ENCODE results near the gene ANKRD36C.
"Not testable (repeated sequence)": the region's sequence is repeated elsewhere in the genome, so short reads cannot be mapped to it uniquely, and the experiment has no call there.

DNA sequence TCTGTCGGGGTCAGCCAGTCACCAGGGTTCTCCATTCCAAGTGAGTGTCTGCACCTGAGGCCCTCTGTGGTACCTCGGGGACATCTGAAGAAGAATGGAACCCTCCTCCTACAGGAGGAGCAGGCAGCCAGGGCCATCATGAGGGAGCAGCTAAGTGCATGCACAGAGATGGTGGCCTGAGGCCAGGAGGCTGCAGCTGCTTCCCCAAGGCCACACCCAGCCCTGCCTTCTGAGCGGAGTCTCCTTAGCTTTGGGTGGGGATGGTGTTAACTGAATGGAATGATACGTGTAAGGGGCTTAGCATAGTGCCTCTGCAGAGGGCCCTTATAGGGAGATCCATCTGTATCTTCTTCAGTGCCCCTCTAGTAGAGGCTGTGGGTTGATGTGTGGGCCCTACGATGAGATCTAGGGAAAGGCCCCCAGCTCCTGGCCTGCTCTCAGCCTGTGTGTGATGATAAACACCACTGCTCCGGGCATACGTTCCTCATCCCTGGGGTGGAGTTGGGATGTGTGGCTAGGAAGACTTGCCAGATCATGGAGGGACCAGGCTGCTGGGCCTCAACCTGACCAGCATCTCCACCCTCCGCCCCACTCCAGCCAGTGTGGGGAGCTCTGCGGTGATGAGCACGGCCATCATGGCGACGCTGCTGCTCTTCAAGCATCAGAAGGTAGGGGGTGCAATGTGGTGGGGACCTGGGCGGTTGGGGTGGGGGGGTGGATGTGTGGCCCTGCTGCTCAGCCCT, 192.3 kb downstream of the ANKRD36C start:
- TF ChIP-seq, protein P1, sequence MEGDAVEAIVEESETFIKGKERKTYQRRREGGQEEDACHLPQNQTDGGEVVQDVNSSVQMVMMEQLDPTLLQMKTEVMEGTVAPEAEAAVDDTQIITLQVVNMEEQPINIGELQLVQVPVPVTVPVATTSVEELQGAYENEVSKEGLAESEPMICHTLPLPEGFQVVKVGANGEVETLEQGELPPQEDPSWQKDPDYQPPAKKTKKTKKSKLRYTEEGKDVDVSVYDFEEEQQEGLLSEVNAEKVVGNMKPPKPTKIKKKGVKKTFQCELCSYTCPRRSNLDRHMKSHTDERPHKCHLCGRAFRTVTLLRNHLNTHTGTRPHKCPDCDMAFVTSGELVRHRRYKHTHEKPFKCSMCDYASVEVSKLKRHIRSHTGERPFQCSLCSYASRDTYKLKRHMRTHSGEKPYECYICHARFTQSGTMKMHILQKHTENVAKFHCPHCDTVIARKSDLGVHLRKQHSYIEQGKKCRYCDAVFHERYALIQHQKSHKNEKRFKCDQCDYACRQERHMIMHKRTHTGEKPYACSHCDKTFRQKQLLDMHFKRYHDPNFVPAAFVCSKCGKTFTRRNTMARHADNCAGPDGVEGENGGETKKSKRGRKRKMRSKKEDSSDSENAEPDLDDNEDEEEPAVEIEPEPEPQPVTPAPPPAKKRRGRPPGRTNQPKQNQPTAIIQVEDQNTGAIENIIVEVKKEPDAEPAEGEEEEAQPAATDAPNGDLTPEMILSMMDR (IDR thresholded peaks at IDR 0.05) = not testable (repeated sequence)
- TF ChIP-seq POLR2A (IDR thresholded peaks at IDR 0.05) = not testable (repeated sequence)

All from adrenal gland (tissue), 5 donors.